GM10266 (cell line): ENCODE results near the gene RAB3IL1.

Experiments used
- DNase-seq: peaks from one replicate; pipeline ENCODE4 v3.0.0; 2012; ENCODE audit errors: extremely low spot score
- CTCF ChIP-seq: IDR thresholded peaks from 2 replicates; pipeline ENCODE4 v1.5.1; 2012; ENCODE audit warnings: mild to moderate bottlenecking, low read depth; ENCODE audit not compliant: control insufficient read depth, insufficient read depth; ENCODE audit errors: missing control alignments

RAB3IL1 gene

GRCh38 chr11:61881397-61881796 is 36.0 kb downstream of the RAB3IL1 start:
- no peak for DNase-seq
- TF ChIP-seq CTCF = no peak

GRCh38 chr11:61880454-61880853 is 36.9 kb downstream of the RAB3IL1 start:
- DNase-seq = no peak
- no peak for TF ChIP-seq CTCF

- TF ChIP-seq CTCF = no peak
Observed at GRCh38 chr11:61880031-61880430, 37.3 kb downstream of the RAB3IL1 start.

GRCh38 chr11:61879152-61879551 is 38.2 kb downstream of the RAB3IL1 start:
- TF ChIP-seq CTCF = no peak
- DNase-seq = no peak

More at GRCh38 chr11:61880031-61880430, 37.3 kb downstream of the RAB3IL1 start:
- DNase-seq = no peak

- TF ChIP-seq CTCF = no peak
- no peak for DNase-seq
Observed at GRCh38 chr11:61875698-61876097, 41.7 kb downstream of the RAB3IL1 start.

- TF ChIP-seq CTCF = no peak
- no peak for DNase-seq
Observed at GRCh38 chr11:61874853-61875252, 42.5 kb downstream of the RAB3IL1 start.

- DNase-seq = no peak
- TF ChIP-seq CTCF = no peak
Observed at GRCh38 chr11:61874377-61874809, 43.0 kb downstream of the RAB3IL1 start.
